Medulla oblongata (tissue), 1 donor: ENCODE measurements around the gene APBB2.
"Not testable (repeated sequence)": the region's sequence is repeated elsewhere in the genome, so short reads cannot be mapped to it uniquely, and the experiment has no call there.

Experiments
- DNase-seq: peaks from one replicate; pipeline ENCODE4 v3.0.0-alpha.2; 2015; ENCODE audit errors: extremely low spot score

The APBB2 gene

DNA sequence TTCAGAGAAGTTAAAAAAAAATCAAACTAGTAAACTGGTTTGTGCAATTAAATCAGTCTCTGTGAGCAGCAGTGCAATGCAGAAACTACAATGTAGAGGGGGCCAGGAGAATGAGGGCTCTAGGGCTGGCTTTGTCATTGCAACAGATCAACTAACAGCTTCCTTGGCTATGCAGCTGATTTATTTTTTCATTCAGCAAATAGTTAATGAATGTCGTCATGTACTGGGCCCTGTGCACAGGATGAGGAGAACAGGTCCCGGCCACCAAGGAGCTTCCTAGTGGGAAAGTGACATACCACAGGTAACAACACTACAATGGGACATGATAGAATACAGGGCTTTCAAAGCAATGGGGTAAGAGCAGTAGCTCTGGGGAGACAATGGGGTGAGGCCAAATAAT, 274.5 kb downstream of the APBB2 start:
- no peak for DNase-seq

DNA sequence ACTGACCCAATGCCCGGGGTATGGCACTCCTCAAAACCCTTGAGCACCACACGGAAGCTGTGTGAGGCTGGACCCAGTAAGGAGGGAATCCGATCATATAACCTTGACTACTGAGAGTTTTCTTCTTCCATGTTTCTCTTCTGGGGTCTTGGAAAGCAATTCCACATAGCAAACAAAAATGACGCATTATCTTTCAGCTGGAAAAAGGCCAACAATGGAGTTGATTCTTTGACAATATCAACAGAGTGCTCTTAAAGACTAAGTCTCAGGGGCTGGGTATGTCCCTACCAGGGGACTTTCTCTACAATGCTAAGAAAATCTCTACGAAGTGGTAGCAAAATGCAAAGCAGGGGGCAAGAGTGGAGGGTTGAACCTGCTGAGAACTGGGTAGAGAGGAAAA, 276.0 kb downstream of the APBB2 start:
- DNase-seq: no peak

DNA sequence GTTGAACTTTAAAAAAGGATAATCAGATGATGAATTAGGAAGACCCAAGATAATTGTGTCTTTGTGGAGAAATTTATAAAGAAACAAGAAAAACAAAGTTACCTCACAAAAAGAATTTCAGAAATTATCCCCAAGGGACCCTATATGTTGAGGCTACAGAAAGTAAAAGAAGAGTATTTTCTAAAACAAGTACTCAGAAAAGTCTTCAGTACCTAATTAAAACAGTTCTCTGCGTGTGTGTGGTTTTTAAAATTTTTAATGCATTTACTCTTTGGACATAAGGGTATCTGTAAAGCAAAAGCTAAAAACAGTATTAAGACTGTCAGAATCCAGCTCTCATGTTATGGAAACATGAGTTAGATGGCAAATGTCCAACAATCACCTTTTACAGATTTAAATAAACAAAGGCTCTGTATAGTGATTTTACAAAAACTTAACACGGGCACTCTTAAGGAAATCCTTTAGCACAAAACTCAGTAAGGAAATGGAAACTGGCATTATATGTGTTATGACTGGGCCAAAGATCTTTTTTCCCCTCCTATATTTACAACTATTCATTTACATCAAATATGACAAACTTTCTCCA, 277.1 kb downstream of the APBB2 start:
- no peak for DNase-seq

GRCh38 chr4:40934676-40935075, 279.7 kb downstream of the APBB2 start:
- DNase-seq: no peak

GRCh38 chr4:40933272-40934053, 280.9 kb downstream of the APBB2 start:
- DNase-seq: peak; percentile 89

DNA sequence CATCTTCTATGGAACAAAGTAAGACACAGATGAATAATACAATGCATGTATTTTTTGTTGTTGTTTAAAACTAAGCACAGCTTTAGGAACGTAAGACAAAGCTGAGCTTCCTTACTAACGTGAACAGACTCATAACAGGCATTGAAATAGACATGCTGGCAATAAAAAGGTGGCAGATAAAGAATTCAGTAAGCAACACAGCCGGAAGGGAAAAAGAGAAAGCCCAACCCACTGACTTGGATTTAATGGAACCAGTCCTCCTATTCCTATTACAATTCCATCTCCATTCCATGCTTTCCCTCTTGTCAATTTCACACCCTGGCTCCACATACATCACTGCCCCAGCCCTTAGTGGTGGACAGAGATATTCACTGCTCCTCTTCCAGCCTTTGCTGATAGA, 282.5 kb downstream of the APBB2 start:
- DNase-seq: no peak

GRCh38 chr4:40931238-40931637, 283.1 kb downstream of the APBB2 start:
- no peak for DNase-seq

DNA sequence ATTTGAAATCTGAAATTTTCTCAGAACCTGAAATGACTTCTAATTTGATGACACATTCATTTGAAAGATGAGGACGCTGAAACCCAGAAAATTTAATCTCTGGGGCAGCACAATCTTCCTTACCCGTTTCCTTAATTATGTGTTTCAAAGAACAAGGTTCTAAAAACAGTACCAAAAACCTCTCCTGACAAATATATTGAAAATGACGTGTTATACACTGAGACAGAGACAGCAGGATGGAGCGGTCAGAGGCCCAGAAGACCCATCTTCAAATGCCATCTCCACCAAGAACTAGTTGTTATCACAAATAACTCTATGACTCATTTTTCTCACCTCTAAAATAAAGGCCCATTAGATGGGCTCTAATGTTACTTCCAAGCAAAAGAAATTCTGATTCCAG, 287.3 kb downstream of the APBB2 start:
- no peak for DNase-seq

- DNase-seq: no peak
Observed at GRCh38 chr4:40924793-40925117, 289.6 kb downstream of the APBB2 start.

GRCh38 chr4:40924096-40924792, 290.1 kb downstream of the APBB2 start:
- peak; percentile 30 for DNase-seq

DNA sequence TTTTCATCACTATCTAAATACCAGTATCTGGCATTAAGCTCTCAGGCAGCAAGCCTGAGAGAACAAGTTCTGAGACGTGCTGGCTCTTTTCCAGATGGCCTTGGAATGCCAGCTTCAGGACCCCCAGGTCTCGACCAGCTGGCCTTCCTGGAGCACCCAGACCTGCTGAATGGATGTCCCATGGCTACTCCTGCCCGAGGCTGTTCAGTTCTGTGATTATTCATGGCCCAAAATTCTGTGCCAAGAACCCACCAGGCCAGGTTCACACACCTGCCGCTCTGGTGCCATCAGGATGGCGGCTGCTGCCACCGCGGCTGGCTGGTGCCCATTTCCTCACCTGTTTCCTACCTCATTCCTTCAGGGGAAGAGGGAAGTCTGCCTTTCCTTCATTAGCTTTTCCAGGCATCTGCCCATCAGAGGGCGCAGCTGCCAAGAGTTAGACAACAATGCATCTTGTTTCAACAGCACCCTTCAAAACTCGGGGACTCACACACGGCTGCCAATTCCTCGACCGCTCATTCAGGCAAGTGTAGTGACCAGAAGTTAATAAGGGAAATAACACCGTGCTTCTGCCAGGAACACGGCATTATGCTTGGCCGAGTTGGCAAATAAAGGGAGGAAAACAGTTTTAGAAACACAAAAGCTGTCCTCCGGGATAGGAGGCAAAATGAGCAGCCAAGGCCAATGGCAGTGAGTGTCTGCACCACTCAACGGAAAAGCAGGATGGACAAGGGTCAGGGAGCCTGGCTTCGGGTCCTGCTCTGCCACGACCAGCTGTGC, 290.8 kb downstream of the APBB2 start:
- peak; percentile 91 for DNase-seq

DNA sequence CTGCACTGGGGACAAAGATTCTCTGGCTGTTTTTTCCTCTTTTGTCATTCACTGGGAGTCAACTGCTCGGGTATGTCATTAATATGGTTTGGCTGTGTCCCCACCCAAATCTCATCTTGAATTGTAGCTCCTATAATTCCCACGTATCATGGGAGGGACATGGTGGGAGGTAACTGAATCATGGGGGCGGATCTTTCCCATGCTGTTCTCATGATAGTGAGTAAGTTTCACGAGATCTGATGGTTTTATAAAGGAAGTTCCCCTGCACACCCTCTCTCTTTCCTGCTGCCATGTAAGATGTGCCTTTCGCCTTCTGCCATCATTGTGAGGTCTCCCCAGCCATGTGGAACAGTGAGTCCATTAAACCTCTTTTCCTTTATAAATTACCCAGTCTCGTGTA, 294.4 kb downstream of the APBB2 start:
- not testable (repeated sequence) for DNase-seq

- peak; percentile 47 for DNase-seq
Observed at GRCh38 chr4:40918330-40918729, 296.0 kb downstream of the APBB2 start.

GRCh38 chr4:40916880-40917279, 297.5 kb downstream of the APBB2 start:
- DNase-seq: peak; percentile 39

DNA sequence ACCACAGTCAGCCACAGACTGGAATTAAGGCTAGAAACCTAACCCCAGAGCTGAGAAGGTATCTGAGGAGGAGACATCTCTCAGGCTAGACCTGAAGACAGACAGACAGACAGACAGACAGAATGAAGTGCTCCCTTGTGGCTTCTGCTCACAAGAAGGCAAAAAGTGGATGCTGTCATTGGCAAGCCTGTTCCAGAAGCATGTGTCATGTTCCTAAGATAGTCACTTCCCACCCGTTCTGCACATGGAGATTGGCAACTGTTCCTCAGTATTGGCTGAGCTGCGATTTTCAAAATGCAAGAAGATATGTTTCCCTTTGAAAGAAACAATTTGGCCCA, 298.2 kb downstream of the APBB2 start:
- DNase-seq: no peak

- no peak for DNase-seq
Observed at GRCh38 chr4:40915318-40916217, 298.8 kb downstream of the APBB2 start.

GRCh38 chr4:40912460-40913184, 301.7 kb downstream of the APBB2 start:
- no peak for DNase-seq

- DNase-seq: no peak
Observed at GRCh38 chr4:40910706-40911105, 303.6 kb downstream of the APBB2 start.

DNA sequence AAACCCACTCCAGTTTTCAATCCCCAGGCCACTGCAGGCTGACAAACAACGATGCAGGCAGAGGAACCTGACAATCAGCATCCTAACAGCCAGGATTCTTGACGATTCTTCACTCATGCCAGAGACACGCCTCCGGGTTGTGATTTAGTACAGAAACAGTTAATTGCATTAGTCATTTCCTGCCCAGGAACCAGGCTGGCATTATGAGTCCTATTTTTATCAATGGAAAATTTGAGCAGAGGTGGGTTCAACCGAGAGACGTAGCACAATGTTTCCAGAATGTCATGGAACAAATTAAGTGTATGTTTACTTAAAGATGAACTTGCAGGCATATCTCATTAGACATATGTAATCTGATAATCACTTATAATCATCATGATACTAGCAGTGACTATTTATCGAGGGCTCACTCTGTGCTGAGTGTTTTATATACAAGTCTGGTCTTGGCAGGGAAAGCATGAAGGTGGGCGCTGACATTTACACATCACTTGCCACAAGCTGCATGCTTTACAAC, 304.9 kb downstream of the APBB2 start:
- no peak for DNase-seq

- DNase-seq: peak; percentile 75
Observed at GRCh38 chr4:40908702-40909362, 305.5 kb downstream of the APBB2 start.
